Measurements from ENCODE around the gene IQGAP3.

DNA sequence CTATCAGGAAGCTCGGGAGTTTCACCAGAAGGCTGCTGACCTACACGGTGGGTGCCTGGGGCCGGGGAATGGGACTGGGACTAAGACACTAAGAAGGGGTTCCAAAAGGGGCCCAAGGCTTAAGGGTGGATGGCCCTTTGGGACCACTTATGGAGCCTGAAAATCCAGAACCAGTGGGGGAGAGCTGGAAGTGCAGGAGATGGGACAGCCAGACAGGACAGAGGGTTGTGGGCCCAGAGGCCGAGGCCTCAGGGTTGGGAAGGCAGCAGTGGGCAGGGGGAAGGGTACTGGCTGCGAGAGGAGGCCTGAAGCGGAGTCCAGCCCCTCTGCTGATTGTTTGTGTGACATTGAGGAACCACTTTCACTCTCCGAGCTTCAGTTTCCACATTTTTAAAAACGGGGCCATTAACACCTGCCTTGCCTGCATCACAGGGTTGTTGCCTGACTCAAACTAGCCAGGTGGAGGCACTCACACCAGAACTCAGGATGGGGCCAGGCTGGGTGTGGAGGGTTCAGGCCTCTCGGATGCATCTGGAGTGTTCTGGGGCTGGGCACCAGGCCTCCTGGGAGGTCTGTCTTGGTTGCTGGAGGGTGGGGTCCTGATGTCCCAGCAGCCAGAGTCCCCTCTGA, 10.1 kb upstream of the IQGAP3 start:
- TF ChIP-seq, protein P1, sequence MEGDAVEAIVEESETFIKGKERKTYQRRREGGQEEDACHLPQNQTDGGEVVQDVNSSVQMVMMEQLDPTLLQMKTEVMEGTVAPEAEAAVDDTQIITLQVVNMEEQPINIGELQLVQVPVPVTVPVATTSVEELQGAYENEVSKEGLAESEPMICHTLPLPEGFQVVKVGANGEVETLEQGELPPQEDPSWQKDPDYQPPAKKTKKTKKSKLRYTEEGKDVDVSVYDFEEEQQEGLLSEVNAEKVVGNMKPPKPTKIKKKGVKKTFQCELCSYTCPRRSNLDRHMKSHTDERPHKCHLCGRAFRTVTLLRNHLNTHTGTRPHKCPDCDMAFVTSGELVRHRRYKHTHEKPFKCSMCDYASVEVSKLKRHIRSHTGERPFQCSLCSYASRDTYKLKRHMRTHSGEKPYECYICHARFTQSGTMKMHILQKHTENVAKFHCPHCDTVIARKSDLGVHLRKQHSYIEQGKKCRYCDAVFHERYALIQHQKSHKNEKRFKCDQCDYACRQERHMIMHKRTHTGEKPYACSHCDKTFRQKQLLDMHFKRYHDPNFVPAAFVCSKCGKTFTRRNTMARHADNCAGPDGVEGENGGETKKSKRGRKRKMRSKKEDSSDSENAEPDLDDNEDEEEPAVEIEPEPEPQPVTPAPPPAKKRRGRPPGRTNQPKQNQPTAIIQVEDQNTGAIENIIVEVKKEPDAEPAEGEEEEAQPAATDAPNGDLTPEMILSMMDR (IDR thresholded peaks at IDR 0.05; ENCODE audit: low read depth, low read length, missing input control): no peak
- TF ChIP-seq, protein P2, sequence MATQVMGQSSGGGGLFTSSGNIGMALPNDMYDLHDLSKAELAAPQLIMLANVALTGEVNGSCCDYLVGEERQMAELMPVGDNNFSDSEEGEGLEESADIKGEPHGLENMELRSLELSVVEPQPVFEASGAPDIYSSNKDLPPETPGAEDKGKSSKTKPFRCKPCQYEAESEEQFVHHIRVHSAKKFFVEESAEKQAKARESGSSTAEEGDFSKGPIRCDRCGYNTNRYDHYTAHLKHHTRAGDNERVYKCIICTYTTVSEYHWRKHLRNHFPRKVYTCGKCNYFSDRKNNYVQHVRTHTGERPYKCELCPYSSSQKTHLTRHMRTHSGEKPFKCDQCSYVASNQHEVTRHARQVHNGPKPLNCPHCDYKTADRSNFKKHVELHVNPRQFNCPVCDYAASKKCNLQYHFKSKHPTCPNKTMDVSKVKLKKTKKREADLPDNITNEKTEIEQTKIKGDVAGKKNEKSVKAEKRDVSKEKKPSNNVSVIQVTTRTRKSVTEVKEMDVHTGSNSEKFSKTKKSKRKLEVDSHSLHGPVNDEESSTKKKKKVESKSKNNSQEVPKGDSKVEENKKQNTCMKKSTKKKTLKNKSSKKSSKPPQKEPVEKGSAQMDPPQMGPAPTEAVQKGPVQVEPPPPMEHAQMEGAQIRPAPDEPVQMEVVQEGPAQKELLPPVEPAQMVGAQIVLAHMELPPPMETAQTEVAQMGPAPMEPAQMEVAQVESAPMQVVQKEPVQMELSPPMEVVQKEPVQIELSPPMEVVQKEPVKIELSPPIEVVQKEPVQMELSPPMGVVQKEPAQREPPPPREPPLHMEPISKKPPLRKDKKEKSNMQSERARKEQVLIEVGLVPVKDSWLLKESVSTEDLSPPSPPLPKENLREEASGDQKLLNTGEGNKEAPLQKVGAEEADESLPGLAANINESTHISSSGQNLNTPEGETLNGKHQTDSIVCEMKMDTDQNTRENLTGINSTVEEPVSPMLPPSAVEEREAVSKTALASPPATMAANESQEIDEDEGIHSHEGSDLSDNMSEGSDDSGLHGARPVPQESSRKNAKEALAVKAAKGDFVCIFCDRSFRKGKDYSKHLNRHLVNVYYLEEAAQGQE (IDR thresholded peaks at IDR 0.05): no peak
- no peak for TF ChIP-seq RXRA (IDR thresholded peaks at IDR 0.05)
- no peak for TF ChIP-seq GABPA (IDR thresholded peaks at IDR 0.05 in 1 of 2, conservative IDR thresholded peaks at IDR 0.05 in 1 of 2)
- TF ChIP-seq JUND (IDR thresholded peaks at IDR 0.05): no peak
- no peak for TF ChIP-seq YY1 (IDR thresholded peaks at IDR 0.05)
- no peak for TF ChIP-seq TAF1 (conservative IDR thresholded peaks at IDR 0.05)
- TF ChIP-seq, protein P3, sequence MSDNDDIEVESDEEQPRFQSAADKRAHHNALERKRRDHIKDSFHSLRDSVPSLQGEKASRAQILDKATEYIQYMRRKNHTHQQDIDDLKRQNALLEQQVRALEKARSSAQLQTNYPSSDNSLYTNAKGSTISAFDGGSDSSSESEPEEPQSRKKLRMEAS (IDR thresholded peaks at IDR 0.05): no peak
- no peak for TF ChIP-seq RAD21 (IDR thresholded peaks at IDR 0.05)
- no peak for TF ChIP-seq SP1 (IDR thresholded peaks at IDR 0.05)
- TF ChIP-seq EGR1 (IDR thresholded peaks at IDR 0.05; ENCODE audit: low read depth in 2 of 2): no peak

Data from liver (tissue), 3 donors.